Lower leg skin (tissue), 4 donors: ENCODE results near the gene TUFT1. TPM values are rescaled to one million over a fixed set of nuclear protein-coding genes. Genes with fewer than 3 reads are reported as not detected.

Experiments used
- DNase-seq, 2 donors: peaks; one replicate each; pipeline ENCODE4 v3.0.0-alpha.2; 2019; ENCODE audit warnings: low spot score in 2 of 2
- H3K4me3 ChIP-seq: fragments of 200-600 bp; sonication (generic); 2 replicates; pipeline ENCODE4 v1.5.1; 2017; ENCODE audit warnings: mild to moderate bottlenecking, low read depth; ENCODE audit not compliant: poor library complexity, severe bottlenecking
- POLR2A ChIP-seq, 2 donors: fragments of 450-650 bp; IDR thresholded peaks; one replicate each; pipeline ENCODE4 v1.6.1; 2016 to 2017; ENCODE audit warnings: antibody characterized with exemption in 2 of 2, mild to moderate bottlenecking in 1 of 2, moderate library complexity in 1 of 2
- WGBS, 2 donors: methylation state at CpG; one replicate each; pipeline ENCODE4 v1.1.5; 2018; 5-methylcytosine and 5-hydroxymethylcytosine counted together
- intact Hi-C: fragments of 100-400 bp; cut with DNase I; formaldehyde crosslinking; loops from one replicate; pipeline ENCODE4 v1.15.0; 2023; ENCODE audit warnings: low total_unique reads
- total RNA-seq, 4 donors: library from RNA; depleted of rRNA; stranded (reverse); fragments of >200 nt; gene quantifications; one replicate each; pipeline ENCODE4 v1.1.0, GENCODE V29; 2016
- TF ChIP-seq, protein P1 (sequence below), 3 donors: fragments of 450-650 bp; IDR thresholded peaks; one replicate each; pipeline ENCODE4 v1.5.1; 2016; ENCODE audit warnings: antibody characterized with exemption in 3 of 3, mild to moderate bottlenecking in 3 of 3, moderate library complexity in 2 of 3

Gene TUFT1
- total RNA-seq, 4 donors from 2014 or later, result 140 to 186 (median 161) TPM

- TF ChIP-seq, protein P1, sequence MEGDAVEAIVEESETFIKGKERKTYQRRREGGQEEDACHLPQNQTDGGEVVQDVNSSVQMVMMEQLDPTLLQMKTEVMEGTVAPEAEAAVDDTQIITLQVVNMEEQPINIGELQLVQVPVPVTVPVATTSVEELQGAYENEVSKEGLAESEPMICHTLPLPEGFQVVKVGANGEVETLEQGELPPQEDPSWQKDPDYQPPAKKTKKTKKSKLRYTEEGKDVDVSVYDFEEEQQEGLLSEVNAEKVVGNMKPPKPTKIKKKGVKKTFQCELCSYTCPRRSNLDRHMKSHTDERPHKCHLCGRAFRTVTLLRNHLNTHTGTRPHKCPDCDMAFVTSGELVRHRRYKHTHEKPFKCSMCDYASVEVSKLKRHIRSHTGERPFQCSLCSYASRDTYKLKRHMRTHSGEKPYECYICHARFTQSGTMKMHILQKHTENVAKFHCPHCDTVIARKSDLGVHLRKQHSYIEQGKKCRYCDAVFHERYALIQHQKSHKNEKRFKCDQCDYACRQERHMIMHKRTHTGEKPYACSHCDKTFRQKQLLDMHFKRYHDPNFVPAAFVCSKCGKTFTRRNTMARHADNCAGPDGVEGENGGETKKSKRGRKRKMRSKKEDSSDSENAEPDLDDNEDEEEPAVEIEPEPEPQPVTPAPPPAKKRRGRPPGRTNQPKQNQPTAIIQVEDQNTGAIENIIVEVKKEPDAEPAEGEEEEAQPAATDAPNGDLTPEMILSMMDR (IDR thresholded peaks at IDR 0.05), result no peak
- TF ChIP-seq POLR2A (IDR thresholded peaks at IDR 0.05), result no peak
- WGBS, 2 donors, result 41 to 49% methylated on average over 7 to 8 of the region's 8 CpGs
- H3K4me3 ChIP-seq, result no peak overlapping the region
- DNase-seq, result peak in 1 of 2 donors; percentile 35
- intact Hi-C loops, result no loop called here
These were observed 27.1 kb upstream of the TUFT1 start for GRCh38 chr1:151512801-151513625.

DNA sequence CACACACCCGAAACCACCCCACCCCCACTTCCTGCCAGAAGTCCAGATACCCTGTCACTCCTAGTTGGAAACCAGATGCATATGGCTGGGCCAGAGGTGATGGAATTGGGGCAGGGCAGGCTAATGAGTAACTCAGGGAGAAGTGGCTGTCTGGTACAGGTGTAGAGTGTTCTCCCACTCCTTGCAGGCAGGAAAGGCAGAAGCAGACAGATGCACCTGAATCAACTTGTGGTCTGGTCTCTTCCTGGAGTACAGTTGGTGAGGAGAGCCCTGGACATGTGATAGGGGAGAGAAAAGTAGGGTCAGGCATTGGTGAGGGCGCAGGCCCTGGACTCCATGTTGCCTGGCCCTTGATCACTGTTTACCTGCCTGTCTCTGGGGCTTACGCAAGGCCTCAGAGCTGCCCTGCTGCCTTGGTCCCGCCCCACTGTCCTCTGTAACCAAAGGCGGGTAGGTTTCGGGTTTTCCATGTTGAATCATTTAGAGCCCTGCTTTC lies 26.4 kb upstream of the TUFT1 start:
- intact Hi-C loops, result no loop called here
- no peak overlapping the region for H3K4me3 ChIP-seq
- 73 to 78% methylated on average over 6 of the region's 6 CpGs for WGBS, 2 donors
- TF ChIP-seq, protein P1 (IDR thresholded peaks at IDR 0.05), result no peak
- no peak for TF ChIP-seq POLR2A (IDR thresholded peaks at IDR 0.05)
- DNase-seq, result no peak

- TF ChIP-seq POLR2A (IDR thresholded peaks at IDR 0.05), result no peak
- TF ChIP-seq, protein P1 (IDR thresholded peaks at IDR 0.05), result no peak
- 80 to 86% methylated on average over 4 of the region's 4 CpGs for WGBS, 2 donors
- no peak overlapping the region for H3K4me3 ChIP-seq
- DNase-seq, result no peak
- intact Hi-C loops, result no loop called here
These were observed 25.7 kb upstream of the TUFT1 start for GRCh38 chr1:151514366-151514765.

DNA sequence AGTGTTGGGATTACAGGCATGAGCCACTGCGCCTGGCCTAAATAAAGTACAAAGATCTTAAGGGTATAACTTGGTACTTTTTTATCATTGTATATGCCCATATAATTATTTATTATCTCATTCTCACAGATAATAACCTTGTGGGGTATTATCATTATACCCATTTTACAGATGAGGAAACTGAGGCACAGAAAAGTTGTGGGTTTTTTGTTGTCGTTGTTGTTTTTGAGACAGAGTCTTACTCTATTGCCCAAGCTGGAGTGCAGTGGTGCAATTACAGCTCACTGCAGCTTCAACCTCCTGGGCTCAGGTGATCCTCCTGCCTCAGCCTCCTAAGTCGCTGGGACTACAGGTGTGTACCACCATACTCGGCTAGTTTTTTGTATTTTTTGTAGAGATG lies 24.8 kb upstream of the TUFT1 start:
- intact Hi-C loops, result no loop called here
- DNase-seq, result no peak
- WGBS, 2 donors, result 95 to 98% methylated on average over 4 of the region's 4 CpGs
- no peak overlapping the region for H3K4me3 ChIP-seq
- TF ChIP-seq POLR2A (IDR thresholded peaks at IDR 0.05), result no peak
- TF ChIP-seq, protein P1 (IDR thresholded peaks at IDR 0.05), result no peak

- no peak for DNase-seq
- H3K4me3 ChIP-seq, result no peak overlapping the region
- 42 to 50% methylated on average over 1 of the region's 1 CpG for WGBS, 2 donors
- intact Hi-C loops, result no loop called here
- TF ChIP-seq, protein P1 (IDR thresholded peaks at IDR 0.05), result no peak
- no peak for TF ChIP-seq POLR2A (IDR thresholded peaks at IDR 0.05)
These were observed 24.0 kb upstream of the TUFT1 start for GRCh38 chr1:151516031-151516511.
